Sciatic nerve (tissue), 2 donors: ENCODE data around the gene HTT. TPM values are rescaled to one million over a fixed set of nuclear protein-coding genes. Genes with fewer than 3 reads are reported as not detected.
A peak's percentile ranks its signal among the peaks of the same experiment; 100 is the strongest.

ENCODE experiments used
- ATAC-seq: fragments of 200-7000 bp; cut with Tn5 transposase; one replicate; pipeline ENCODE4 v1.9.1; 2020; ENCODE audit warnings: mild to moderate bottlenecking, moderate library complexity
- DNase-seq: peaks from one replicate; pipeline ENCODE4 v3.0.0-alpha.2; 2020; ENCODE audit warnings: low spot score
- intact Hi-C: fragments of 100-400 bp; cut with DNase I; formaldehyde crosslinking; loops from one replicate; pipeline ENCODE4 v1.14.2; 2022
- total RNA-seq: library from RNA; stranded (reverse); fragmentation: NEBNext Ultra II Directional; extraction: Animal tissue kit (Norgen Biotek cat#: 25700); gene quantifications from one replicate; pipeline ENCODE4 v1.2.1, GENCODE V29; 2021
- donor health status: DM: no; HTN: no; CAD: no.
- donor health status: DM: no; HTN: no; CAD: no.

The HTT gene
- total RNA-seq, 1 donor from 2014 or later: 67.8 TPM

DNA sequence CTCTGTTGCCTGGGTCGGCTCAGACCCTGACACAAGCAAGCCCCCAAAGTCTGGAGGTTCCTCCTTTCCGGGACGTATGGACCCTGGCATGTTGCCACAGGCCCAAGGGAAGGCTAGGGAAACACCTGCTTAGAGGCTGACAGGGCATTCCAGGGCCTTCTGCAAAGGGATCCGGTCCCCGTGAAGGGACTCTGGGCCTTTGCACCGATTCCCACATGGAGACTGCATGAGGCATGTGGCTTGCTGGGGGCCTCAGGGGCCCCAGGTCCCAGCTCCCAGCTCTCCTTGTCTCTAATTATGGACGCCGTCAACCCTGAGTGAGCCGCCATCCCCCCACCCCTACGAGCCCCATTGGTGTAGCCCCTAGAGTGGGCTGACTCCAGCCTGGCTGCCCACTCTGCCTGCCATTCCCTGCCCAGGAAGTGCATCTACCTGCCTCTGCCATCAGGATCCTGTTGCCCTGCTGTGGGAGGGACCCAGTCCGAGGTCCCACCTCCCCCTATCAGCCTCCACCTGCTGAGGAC lies 214.2 kb downstream of the HTT start:
- intact Hi-C loops: no loop called here
- peak; percentile 54 for DNase-seq
- ATAC-seq: no peak

DNA sequence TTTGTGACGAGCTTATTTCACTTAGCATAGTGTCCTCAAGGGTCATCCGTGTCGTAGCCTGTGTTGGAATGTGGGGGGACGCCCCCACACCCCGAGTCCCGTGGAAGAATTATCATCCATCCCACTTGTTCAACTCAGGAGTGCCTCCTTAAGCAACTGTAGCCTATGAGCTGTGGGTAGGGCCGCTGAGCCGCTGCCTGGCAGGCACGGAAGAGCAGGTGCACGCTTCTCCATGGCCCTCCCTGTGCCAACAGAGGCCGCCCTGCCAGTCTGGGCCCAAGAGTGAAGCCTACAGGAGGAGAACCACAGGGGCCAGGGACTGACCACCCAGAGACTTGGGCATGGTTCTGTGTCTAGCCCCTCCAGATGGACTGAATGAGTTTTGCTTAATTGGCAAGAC lies 216.0 kb downstream of the HTT start:
- intact Hi-C loops: no loop called here
- ATAC-seq (no peak), DNase-seq (peak; percentile 44)

DNA sequence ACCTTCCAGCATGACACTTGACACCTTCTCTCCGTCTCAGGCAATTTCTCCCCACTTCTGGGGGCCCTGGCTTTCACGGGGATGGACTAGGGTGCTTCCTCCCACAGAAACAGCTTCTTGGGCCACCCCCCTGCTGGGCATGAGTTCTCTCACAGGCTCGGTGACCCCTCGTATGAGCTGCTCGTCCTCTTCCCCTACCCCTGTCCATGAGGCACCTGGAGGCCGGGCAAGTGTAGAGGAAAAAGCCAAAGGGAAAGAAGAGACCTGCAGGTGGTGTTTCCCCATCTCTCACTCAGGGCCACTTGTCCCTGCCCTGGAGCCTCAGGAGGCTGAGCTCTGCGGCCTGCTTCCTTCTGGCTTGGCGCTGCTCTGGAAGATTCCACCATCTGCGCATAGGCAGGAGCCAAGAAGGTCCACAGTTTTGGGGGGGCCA lies 216.4 kb downstream of the HTT start:
- no peak for ATAC-seq
- DNase-seq: peak; percentile 58
- intact Hi-C loops: no loop called here

- ATAC-seq (no peak), DNase-seq (no peak)
- intact Hi-C loops: no loop called here
Observed at GRCh38 chr4:3291411-3291968, 217.0 kb downstream of the HTT start.

- DNase-seq: peak; percentile 78
- intact Hi-C loops: no loop called here
- peak; percentile 52 for ATAC-seq
Observed at GRCh38 chr4:3291969-3292570, 217.6 kb downstream of the HTT start.

GRCh38 chr4:3292571-3293400 lies 218.3 kb downstream of the HTT start, which contains the start of gene RGS12:
Gene RGS12 (plus strand): TSS chr4:3293021. CDS start chr4:3316171, 23,150 bp downstream.
- DNase-seq: peak; percentile 98
- intact Hi-C loops: no loop called here
- peak; percentile 97 for ATAC-seq

Other genes with a start within 250 kb of the HTT start
- gene ADD1, start 230.8 kb upstream of the HTT start, total RNA-seq: 429 TPM
- gene NOP14, start 111.3 kb upstream of the HTT start, total RNA-seq: 20.0 TPM
- 14.8 TPM for gene GRK4, start 111.1 kb upstream of the HTT start, total RNA-seq
- gene HTT-AS, start 143 bp upstream of the HTT start, total RNA-seq: not detected
- 1.8 TPM for gene MSANTD1, start 174.5 kb downstream of the HTT start, total RNA-seq
- 40.7 TPM for gene RGS12, start 218.3 kb downstream of the HTT start, total RNA-seq